Immature natural killer cell (primary cell): ENCODE measurements around the gene RNF175. TPM values are rescaled to one million over a fixed set of nuclear protein-coding genes. Genes with fewer than 3 reads are reported as not detected.

Experiments used
- DNase-seq, 3 donors: peaks; one replicate each; pipeline ENCODE4 v3.0.0; 2022; ENCODE audit warnings: mixed read lengths in 1 of 3
- H3K27ac Mint-ChIP-seq, 6 donors: one replicate each; pipeline ENCODE4 v1.8.0; 2020; ENCODE audit warnings: mixed read lengths in 6 of 6, mild to moderate bottlenecking in 5 of 6, inconsistent platforms in 4 of 6, moderate library complexity in 3 of 6
- H3K27me3 Mint-ChIP-seq, 3 donors: one replicate each; pipeline ENCODE4 v1.8.0; 2020 to 2021; ENCODE audit warnings: low read depth in 3 of 3, mild to moderate bottlenecking in 3 of 3, mixed read lengths in 3 of 3, moderate library complexity in 3 of 3, inconsistent platforms in 1 of 3
- H3K36me3 Mint-ChIP-seq, 3 donors: one replicate each; pipeline ENCODE4 v1.8.0; 2020; ENCODE audit warnings: mixed read lengths in 3 of 3, inconsistent platforms in 2 of 3, mild to moderate bottlenecking in 2 of 3
- H3K4me1 Mint-ChIP-seq, 2 donors: one replicate each; pipeline ENCODE4 v1.8.0; 2020; ENCODE audit warnings: inconsistent platforms in 2 of 2, mild to moderate bottlenecking in 2 of 2, mixed read lengths in 2 of 2, moderate library complexity in 1 of 2
- H3K4me3 Mint-ChIP-seq, 5 donors: one replicate each; pipeline ENCODE4 v1.8.0; 2020; ENCODE audit warnings: mild to moderate bottlenecking in 5 of 5, mixed read lengths in 5 of 5, inconsistent platforms in 3 of 5, moderate library complexity in 3 of 5
- H3K9me3 Mint-ChIP-seq, 6 donors: one replicate each; pipeline ENCODE4 v1.8.0; 2020; ENCODE audit warnings: mild to moderate bottlenecking in 6 of 6, mixed read lengths in 6 of 6, inconsistent platforms in 4 of 6, moderate library complexity in 3 of 6
- polyA plus RNA-seq, 3 donors: library from polyadenylated mRNA; unstranded; fragments of 300-500 nt; fragmentation: Illumina TruSeq; gene quantifications; one replicate each; pipeline ENCODE4 v1.2.3, GENCODE V29; 2021

RNF175 gene
- polyA plus RNA-seq, 3 donors from 2014 or later = not detected

DNA sequence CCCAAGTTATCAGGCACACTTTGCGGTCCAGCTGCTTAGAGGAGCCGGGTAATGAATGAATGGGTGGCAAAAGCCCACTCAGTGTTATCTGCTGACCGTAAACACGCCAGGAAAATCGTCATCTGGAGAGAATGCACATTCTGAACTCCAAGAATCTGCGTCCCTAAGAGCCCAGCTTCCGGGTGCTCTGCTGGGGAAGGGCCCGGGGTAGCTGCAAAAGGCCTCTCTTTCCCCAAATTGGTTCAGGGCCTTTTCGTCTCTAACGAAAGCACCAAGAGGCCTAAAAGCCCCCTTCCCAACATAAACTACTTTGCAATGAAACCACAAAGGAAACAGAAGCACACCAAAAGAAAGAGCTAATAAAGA lies 30.7 kb upstream of the RNF175 start:
- Mint-ChIP-seq H3K4me1 (peaks cover 28 to 40% of the 10 kb centered on the region in 2 donors), H3K27me3 (peaks cover 44 to 66% (median 52%) of the 10 kb centered on the region in 3 donors), H3K27ac (no peak overlapping the region), H3K4me3 (peak overlapping the region in 2 of 5 donors; percentile 41 to 42), H3K9me3 (no peaks in the 10 kb centered on the region), H3K36me3 (peaks cover 0 to 3% (median 0%) of the 10 kb centered on the region in 3 donors)
- DNase-seq = no peak

DNA sequence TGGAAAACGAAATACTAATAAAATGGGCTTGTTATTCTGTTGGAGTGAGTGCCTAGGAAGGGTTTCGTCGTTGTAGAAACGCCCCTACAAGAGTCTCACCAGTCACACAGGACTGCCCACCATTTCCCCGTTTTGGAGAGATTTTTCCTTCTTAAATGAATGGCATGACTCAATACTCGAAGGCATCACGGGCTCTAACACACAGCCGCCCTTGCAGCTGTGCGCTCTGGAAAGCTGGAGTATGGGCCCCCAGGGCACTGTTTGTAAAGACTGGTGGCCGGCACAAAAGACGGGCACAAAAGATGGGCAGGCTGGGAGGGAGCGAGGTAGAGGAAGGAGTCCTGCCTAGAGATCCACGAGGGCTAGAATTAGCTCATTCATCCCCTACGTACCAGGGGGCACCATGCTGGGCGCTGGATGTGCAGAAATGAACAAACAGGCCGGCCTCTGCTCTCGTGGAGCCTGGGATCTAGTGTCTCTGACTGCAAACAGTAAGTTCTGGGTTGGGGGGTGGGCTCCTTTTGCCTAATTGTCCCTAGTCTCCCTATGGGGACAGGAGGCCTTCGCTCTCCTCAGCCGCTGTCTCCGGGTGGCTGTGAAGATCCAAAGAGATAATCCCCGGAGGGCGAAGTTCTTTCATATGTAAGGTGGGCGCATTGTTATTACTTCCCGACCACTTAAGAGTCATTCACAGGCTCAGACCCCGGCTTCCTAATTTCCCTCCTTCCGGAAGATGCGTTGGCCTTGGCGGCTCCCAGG lies 30.1 kb upstream of the RNF175 start:
- peak overlapping the region in 4 of 5 donors; percentile 2 to 35 (median 15) for H3K4me3 Mint-ChIP-seq
- peaks cover 40 to 64% (median 52%) of the 10 kb centered on the region in 3 donors for H3K27me3 Mint-ChIP-seq
- DNase-seq = no peak
- H3K4me1 Mint-ChIP-seq = peaks cover 28 to 40% of the 10 kb centered on the region in 2 donors
- H3K36me3 Mint-ChIP-seq = peaks cover 0 to 3% (median 0%) of the 10 kb centered on the region in 3 donors
- H3K27ac Mint-ChIP-seq = no peak overlapping the region
- H3K9me3 Mint-ChIP-seq = no peaks in the 10 kb centered on the region

DNA sequence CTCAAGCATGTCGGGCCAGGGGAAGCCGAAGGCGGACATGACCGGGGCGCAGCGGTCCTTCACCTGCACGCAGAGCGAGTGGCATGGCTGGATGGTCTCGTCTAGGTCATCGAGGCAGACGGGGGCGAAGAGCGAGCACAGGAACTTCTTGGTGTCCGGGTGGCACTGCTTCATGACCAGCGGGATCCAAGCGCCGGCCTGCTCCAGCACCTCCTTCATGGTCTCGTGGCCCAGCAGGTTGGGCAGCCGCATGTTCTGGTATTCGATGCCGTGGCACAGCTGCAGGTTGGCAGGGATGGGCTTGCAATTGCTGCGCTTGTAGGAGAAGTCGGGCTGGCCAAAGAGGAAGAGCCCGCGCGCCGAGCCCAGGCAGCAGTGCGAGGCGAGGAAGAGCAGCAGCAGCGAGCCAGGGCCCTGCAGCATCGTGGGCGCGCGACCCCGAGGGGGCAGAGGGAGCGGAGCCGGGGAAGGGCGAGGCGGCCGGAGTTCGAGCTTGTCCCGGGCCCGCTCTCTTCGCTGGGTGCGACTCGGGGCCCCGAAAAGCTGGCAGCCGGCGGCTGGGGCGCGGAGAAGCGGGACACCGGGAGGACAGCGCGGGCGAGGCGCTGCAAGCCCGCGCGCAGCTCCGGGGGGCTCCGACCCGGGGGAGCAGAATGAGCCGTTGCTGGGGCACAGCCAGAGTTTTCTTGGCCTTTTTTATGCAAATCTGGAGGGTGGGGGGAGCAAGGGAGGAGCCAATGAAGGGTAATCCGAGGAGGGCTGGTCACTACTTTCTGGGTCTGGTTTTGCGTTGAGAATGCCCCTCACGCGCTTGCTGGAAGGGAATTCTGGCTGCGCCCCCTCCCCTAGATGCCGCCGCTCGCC lies 28.8 kb upstream of the RNF175 start, which contains the start of gene SFRP2:
Gene SFRP2, minus strand, starts transcription at position 671 of the 864 bp plus-strand sequence. Its CDS starts 248 bp downstream, at position 423.
- H3K4me3 Mint-ChIP-seq = peak within 1 kb of the TSS in 2 of 5 donors; percentile 2 to 20
- no peak within 1 kb of the TSS for H3K27ac Mint-ChIP-seq
- DNase-seq = no peak
- H3K27me3 Mint-ChIP-seq = peaks cover 31 to 61% (median 41%) of the 10 kb centered on the region in 3 donors
- H3K36me3 Mint-ChIP-seq = peaks cover 0 to under 1% (median 0%) of the 10 kb centered on the region in 3 donors
- H3K9me3 Mint-ChIP-seq = no peaks in the 10 kb centered on the region
- peaks cover 28 to 36% of the 10 kb centered on the region in 2 donors for H3K4me1 Mint-ChIP-seq

- no peaks in the 10 kb centered on the region for H3K36me3 Mint-ChIP-seq
- H3K4me1 Mint-ChIP-seq = peaks cover 28 to 30% of the 10 kb centered on the region in 2 donors
- DNase-seq = no peak
- H3K27me3 Mint-ChIP-seq = peaks cover 26 to 62% (median 38%) of the 10 kb centered on the region in 3 donors
- peak overlapping the region in 1 of 5 donors; percentile 2 for H3K4me3 Mint-ChIP-seq
- no peak overlapping the region for H3K27ac Mint-ChIP-seq
- no peaks in the 10 kb centered on the region for H3K9me3 Mint-ChIP-seq
These were observed 28.2 kb upstream of the RNF175 start for GRCh38 chr4:153788051-153788412.

GRCh38 chr4:153787575-153787974 lies 27.8 kb upstream of the RNF175 start:
- H3K27ac Mint-ChIP-seq = no peak overlapping the region
- peaks cover 25% of the 10 kb centered on the region in 2 donors for H3K4me1 Mint-ChIP-seq
- no peaks in the 10 kb centered on the region for H3K36me3 Mint-ChIP-seq
- DNase-seq = no peak
- H3K9me3 Mint-ChIP-seq = no peaks in the 10 kb centered on the region
- H3K4me3 Mint-ChIP-seq = peak overlapping the region in 1 of 5 donors; percentile 2
- peaks cover 23 to 57% (median 35%) of the 10 kb centered on the region in 3 donors for H3K27me3 Mint-ChIP-seq

DNA sequence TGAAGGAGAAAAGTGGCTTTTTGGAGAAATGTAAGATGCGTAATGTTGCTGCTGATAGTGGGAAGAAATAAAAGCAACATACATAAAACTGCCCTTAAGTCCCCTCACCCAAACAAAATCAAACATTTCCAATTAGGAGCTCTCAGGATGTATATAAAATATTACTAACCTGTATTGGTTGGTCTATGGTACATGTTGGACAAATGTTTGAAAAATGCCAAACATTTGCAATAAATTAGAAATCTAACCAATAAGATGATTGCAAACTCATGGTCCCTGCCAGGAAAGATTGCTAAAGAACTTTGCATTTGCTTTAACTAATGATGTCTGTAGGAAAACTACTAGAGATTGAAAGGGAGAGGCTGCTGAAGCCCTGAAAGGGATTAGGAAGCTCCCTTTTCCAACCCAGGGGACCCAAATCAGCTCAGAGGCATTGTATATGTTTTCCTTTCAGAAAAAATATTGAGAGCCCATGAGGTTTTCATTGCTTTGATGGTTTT lies 27.3 kb upstream of the RNF175 start:
- no peaks in the 10 kb centered on the region for H3K36me3 Mint-ChIP-seq

GRCh38 chr4:153785910-153786721 lies 26.3 kb upstream of the RNF175 start:
- Mint-ChIP-seq H3K27ac (no peak overlapping the region), H3K9me3 (no peaks in the 10 kb centered on the region), H3K4me3 (no peak overlapping the region), H3K27me3 (peaks cover 23 to 54% (median 34%) of the 10 kb centered on the region in 3 donors), H3K36me3 (no peaks in the 10 kb centered on the region), H3K4me1 (peaks cover 10% of the 10 kb centered on the region in 2 donors)
- DNase-seq = peak in 1 of 3 donors; percentile 12

More for the DNA sequence above, 27.3 kb upstream of the RNF175 start:
- no peak overlapping the region for H3K4me3 Mint-ChIP-seq
- no peaks in the 10 kb centered on the region for H3K9me3 Mint-ChIP-seq
- peaks cover 23 to 57% (median 34%) of the 10 kb centered on the region in 3 donors for H3K27me3 Mint-ChIP-seq
- peaks cover 20% of the 10 kb centered on the region in 2 donors for H3K4me1 Mint-ChIP-seq
- DNase-seq = no peak
- no peak overlapping the region for H3K27ac Mint-ChIP-seq

DNA sequence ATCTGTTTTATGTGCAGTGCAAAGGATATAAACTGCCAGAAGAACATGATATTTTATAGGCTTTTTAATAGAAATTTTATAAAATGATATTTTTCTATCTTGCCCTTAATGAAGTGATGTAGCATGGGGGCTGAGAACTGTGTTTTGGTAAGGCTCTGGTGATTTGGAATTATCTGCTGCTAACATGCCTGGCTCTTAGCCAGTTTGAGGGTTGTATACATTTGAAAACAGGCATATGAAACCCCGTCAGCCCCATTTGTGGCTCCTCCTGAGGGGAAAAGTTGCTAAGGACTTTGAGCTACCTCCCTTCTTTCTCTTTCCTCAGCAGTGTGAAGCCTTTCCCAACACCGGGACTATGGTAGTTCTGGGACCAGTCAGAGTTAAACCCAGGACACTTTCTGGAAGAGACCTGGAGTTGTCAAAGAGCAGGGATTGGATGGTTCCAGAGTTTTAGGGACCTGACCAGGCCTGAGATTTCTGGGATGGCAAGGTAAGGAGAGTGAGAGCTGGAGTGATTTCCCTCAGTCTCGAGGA lies 24.4 kb upstream of the RNF175 start:
- Mint-ChIP-seq H3K4me3 (no peak overlapping the region), H3K9me3 (no peaks in the 10 kb centered on the region), H3K27ac (no peak overlapping the region), H3K36me3 (no peaks in the 10 kb centered on the region), H3K4me1 (no peaks in the 10 kb centered on the region), H3K27me3 (peaks cover 14 to 45% (median 24%) of the 10 kb centered on the region in 3 donors)
- no peak for DNase-seq

DNA sequence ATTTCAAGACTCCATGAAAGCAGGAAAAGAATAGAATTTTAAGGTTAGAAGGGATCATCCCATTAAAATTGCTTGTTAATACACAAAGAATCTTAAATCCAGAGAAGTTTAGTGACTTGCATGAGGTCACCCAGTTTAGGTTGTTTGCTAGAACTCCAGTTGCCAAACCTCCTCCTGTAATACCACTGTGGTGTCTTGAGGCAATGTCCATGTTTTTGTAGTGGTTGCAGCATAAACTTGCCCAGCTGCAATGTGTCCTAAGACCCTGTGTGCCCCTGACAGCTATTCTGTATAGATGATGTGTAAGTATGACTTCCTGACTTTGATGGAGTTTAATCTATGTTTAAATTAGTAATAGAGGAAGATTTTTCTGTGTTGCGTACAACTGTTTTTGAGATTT lies 22.8 kb upstream of the RNF175 start:
- no peak overlapping the region for H3K4me3 Mint-ChIP-seq
- no peaks in the 10 kb centered on the region for H3K4me1 Mint-ChIP-seq
- peaks cover 6 to 37% (median 17%) of the 10 kb centered on the region in 3 donors for H3K27me3 Mint-ChIP-seq
- H3K27ac Mint-ChIP-seq = no peak overlapping the region
- peaks cover 0 to 3% (median 0%) of the 10 kb centered on the region in 3 donors for H3K36me3 Mint-ChIP-seq
- DNase-seq = no peak
- peaks cover 0 to 5% (median 0%) of the 10 kb centered on the region in 6 donors for H3K9me3 Mint-ChIP-seq

DNA sequence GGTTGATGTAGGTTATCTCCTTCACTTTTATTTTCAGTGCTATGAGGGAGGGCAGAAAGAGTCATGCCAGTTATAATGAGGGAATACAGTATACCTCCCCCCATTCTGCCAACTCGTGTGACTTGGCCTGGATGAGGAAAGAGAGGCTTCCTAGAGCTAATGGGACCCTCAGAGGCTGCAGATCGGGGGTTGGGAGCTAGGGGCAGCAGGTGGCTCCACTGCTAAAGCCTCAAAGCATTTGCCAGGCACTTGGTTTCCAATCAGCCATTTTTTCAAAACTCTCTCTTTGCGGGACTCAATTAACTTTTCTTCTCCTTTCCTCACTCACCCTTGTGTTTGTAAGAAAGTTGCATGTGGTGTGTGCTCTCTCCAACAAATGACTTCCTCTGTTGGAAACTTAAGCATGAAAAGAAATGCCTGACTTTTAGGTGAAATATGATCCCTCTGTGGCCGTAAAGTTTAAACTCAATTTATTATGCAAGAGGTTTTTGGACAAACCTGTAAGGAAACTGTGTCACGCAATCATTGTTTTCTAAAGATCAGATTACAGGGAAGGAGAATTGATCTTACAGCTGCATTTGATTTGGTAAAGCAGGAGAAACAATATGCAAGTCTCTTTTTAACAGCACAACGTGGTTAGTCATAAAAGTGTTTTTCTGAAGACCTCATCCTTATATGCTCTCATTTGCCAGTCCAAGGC lies 22.0 kb upstream of the RNF175 start:
- Mint-ChIP-seq H3K27me3 (peaks cover 4 to 30% (median 11%) of the 10 kb centered on the region in 3 donors), H3K4me3 (no peak overlapping the region), H3K27ac (no peak overlapping the region), H3K4me1 (no peaks in the 10 kb centered on the region), H3K9me3 (peaks cover 0 to 5% (median 0%) of the 10 kb centered on the region in 6 donors), H3K36me3 (peaks cover 0 to 3% (median 0%) of the 10 kb centered on the region in 3 donors)
- DNase-seq = no peak

DNA sequence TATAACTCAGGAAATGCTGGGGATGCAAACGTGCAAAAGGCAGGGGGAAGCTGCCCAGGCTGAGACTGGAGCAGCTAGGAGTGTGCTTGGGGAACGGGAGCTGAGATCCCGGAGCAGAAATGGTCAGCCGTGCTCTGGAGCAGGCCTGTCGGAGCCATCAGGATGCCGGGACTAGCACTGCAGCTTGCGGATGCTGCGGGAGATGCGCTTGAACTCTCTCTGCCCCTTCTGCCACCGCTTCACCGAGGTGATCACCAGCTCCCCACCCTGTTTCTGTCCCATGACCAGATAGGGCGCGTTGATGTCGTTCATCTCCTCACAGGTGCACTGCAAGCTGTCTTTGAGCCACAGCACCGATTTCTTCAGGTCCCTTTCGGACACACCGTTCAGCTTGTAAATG lies 21.5 kb upstream of the RNF175 start:
- Mint-ChIP-seq H3K27me3 (peaks cover 3 to 24% (median 11%) of the 10 kb centered on the region in 3 donors), H3K9me3 (peaks cover 0 to 5% (median 0%) of the 10 kb centered on the region in 6 donors), H3K36me3 (peaks cover 0 to 3% (median 0%) of the 10 kb centered on the region in 3 donors), H3K4me3 (no peak overlapping the region), H3K27ac (no peak overlapping the region), H3K4me1 (no peaks in the 10 kb centered on the region)
- no peak for DNase-seq

DNA sequence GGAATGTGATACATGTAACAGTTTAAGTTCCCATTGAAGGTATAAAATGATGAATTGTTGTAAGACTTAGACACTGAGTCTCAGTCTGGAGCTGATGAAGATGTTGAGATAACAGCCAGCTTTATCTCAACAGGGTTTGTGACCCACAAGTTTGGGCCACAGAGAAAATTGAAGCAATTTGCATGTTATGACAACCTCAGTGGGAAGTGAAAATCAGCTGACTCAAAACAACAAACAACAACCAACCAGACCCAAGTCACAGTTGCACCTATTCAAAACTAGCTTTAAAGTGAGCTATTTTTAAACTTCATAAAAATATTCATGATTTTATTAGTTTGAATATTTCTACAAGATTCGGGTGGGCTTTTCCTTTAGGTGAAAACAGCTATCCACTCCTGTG lies 21.1 kb upstream of the RNF175 start:
- Mint-ChIP-seq H3K4me3 (no peak overlapping the region), H3K27ac (no peak overlapping the region), H3K27me3 (peaks cover 6 to 24% (median 8%) of the 10 kb centered on the region in 3 donors), H3K4me1 (no peaks in the 10 kb centered on the region), H3K9me3 (peaks cover 0 to 5% (median 0%) of the 10 kb centered on the region in 6 donors), H3K36me3 (peaks cover 0 to 3% (median 0%) of the 10 kb centered on the region in 3 donors)
- DNase-seq = no peak
